ENCODE data around the gene YEATS2. TPM values are rescaled to one million over a fixed set of nuclear protein-coding genes. Genes with fewer than 3 reads are reported as not detected.

YEATS2 gene
- total and polyA plus RNA-seq, 8 donors: 28.4 to 48.8 (median 44.1) TPM

- Histone ChIP-seq H3K27me3 (no peaks in the 10 kb centered on the region), H3K4me3 (no peak overlapping the region), H3K36me3 (peaks cover 0 to 100% of the 10 kb centered on the region in 2 donors), H3K9me3 (no peaks in the 10 kb centered on the region), H3K27ac (no peak overlapping the region), H3K4me1 (no peaks in the 10 kb centered on the region)
- ATAC-seq: no peak
- no peak for DNase-seq
- intact Hi-C loops (cut with DNase I): no loop called here
- TF ChIP-seq CTCF (IDR thresholded peaks at IDR 0.05): no peak
Observed at GRCh38 chr3:183807209-183807728, 109.7 kb downstream of the YEATS2 start.

- Histone ChIP-seq H3K27ac (no peak overlapping the region), H3K4me1 (no peaks in the 10 kb centered on the region), H3K9me3 (no peaks in the 10 kb centered on the region), H3K27me3 (no peaks in the 10 kb centered on the region), H3K4me3 (no peak overlapping the region), H3K36me3 (peaks cover 0 to 100% of the 10 kb centered on the region in 2 donors)
- DNase-seq (no peak), ATAC-seq (no peak)
- TF ChIP-seq CTCF (IDR thresholded peaks at IDR 0.05): no peak
- intact Hi-C loops (cut with DNase I): no loop called here
Observed at GRCh38 chr3:183807881-183808280, 110.3 kb downstream of the YEATS2 start.

- TF ChIP-seq CTCF (IDR thresholded peaks at IDR 0.05): no peak
- DNase-seq (no peak), ATAC-seq (no peak)
- Histone ChIP-seq H3K27ac (no peak overlapping the region), H3K9me3 (no peaks in the 10 kb centered on the region), H3K4me3 (no peak overlapping the region), H3K27me3 (no peaks in the 10 kb centered on the region), H3K4me1 (no peaks in the 10 kb centered on the region), H3K36me3 (peaks cover 0 to 99% of the 10 kb centered on the region in 2 donors)
- intact Hi-C loops (cut with DNase I): no loop called here
Observed at GRCh38 chr3:183808355-183808754, 110.8 kb downstream of the YEATS2 start.

- H3K4me3 ChIP-seq: no peak overlapping the region
- H3K27ac ChIP-seq: no peak overlapping the region
Observed at GRCh38 chr3:183809270-183809669, 111.7 kb downstream of the YEATS2 start.

More at GRCh38 chr3:183809270-183809669, 111.7 kb downstream of the YEATS2 start:
- ATAC-seq: no peak
- H3K4me1 ChIP-seq: no peaks in the 10 kb centered on the region
- H3K9me3 ChIP-seq: no peaks in the 10 kb centered on the region
- H3K27me3 ChIP-seq: no peaks in the 10 kb centered on the region
- intact Hi-C loops (cut with DNase I): no loop called here
- H3K36me3 ChIP-seq: peaks cover 0 to 90% of the 10 kb centered on the region in 2 donors
- TF ChIP-seq CTCF (IDR thresholded peaks at IDR 0.05): no peak
- DNase-seq: no peak
